Loucy (cell line): ENCODE data around the gene DHX29.

Experiments used
- H2AFZ ChIP-seq: fragments of 200-600 bp; sonication (generic); 2 replicates; pipeline ENCODE4 v1.6.0; 2016; ENCODE audit warnings: antibody characterized with exemption, mild to moderate bottlenecking, low read length, moderate library complexity
- H3F3A ChIP-seq: fragments of 200-600 bp; 2 replicates; pipeline ENCODE4 v1.6.0; 2016; ENCODE audit warnings: antibody characterized with exemption, low read depth, mild to moderate bottlenecking
- H3K27me3 ChIP-seq: fragments of 200-600 bp; sonication (generic); 2 replicates; pipeline ENCODE4 v1.6.1; 2014; ENCODE audit warnings: low read length, mild to moderate bottlenecking; ENCODE audit not compliant: insufficient read depth, poor library complexity, severe bottlenecking
- H3K36me3 ChIP-seq: fragments of 200-600 bp; sonication (generic); 2 replicates; pipeline ENCODE4 v1.6.1; 2016; ENCODE audit warnings: low read length; ENCODE audit not compliant: insufficient read depth
- H3K4me1 ChIP-seq: fragments of 200-600 bp; sonication (generic); 2 replicates; pipeline ENCODE4 v1.5.1; 2014; ENCODE audit warnings: low read length, mild to moderate bottlenecking; ENCODE audit not compliant: insufficient read depth, poor library complexity, severe bottlenecking
- H3K4me2 ChIP-seq: fragments of 200-600 bp; sonication (generic); 2 replicates; pipeline ENCODE4 v1.6.0; 2014; ENCODE audit warnings: antibody characterized with exemption, low read length, low read depth, mild to moderate bottlenecking; ENCODE audit not compliant: poor library complexity, severe bottlenecking
- H3K4me3 ChIP-seq: fragments of 200-600 bp; sonication (generic); 2 replicates; pipeline ENCODE4 v1.5.1; 2014; ENCODE audit warnings: low read length, mild to moderate bottlenecking, mixed read lengths; ENCODE audit not compliant: poor library complexity, severe bottlenecking
- H3K79me2 ChIP-seq: fragments of 200-600 bp; sonication (generic); 2 replicates; pipeline ENCODE4 v1.6.1; 2014; ENCODE audit warnings: low read length; ENCODE audit not compliant: insufficient read depth
- H3K9ac ChIP-seq: fragments of 200-600 bp; sonication (generic); 2 replicates; pipeline ENCODE4 v1.6.0; 2014; ENCODE audit warnings: mild to moderate bottlenecking, low read depth, low read length, moderate library complexity; ENCODE audit not compliant: poor library complexity, severe bottlenecking
- H3K9me2 ChIP-seq: fragments of 200-600 bp; sonication (generic); replicated peaks from 2 replicates; pipeline ENCODE4 v1.6.1; 2016; ENCODE audit warnings: low read depth, low read length, mixed read lengths
- H3K9me3 ChIP-seq: fragments of 200-600 bp; sonication (generic); 2 replicates; pipeline ENCODE4 v1.6.1; 2014; ENCODE audit warnings: mild to moderate bottlenecking, antibody characterized with exemption, low read length, low read depth; ENCODE audit not compliant: insufficient read depth
- H4K20me1 ChIP-seq: fragments of 200-600 bp; sonication (generic); 2 replicates; pipeline ENCODE4 v1.6.0; 2014; ENCODE audit warnings: antibody characterized with exemption, low read length, mild to moderate bottlenecking; ENCODE audit not compliant: insufficient read depth, poor library complexity, severe bottlenecking
- EZH2phosphoT487 ChIP-seq: fragments of 200-600 bp; IDR thresholded peaks from 2 replicates; pipeline ENCODE4 v1.6.1; 2018; ENCODE audit warnings: antibody characterized with exemption, mild to moderate bottlenecking, moderate library complexity, borderline replicate concordance
- TF ChIP-seq, protein P1 (sequence below): fragments of 200-600 bp; sonication (generic); conservative IDR thresholded peaks from 2 replicates; pipeline ENCODE4 v1.5.1; 2014; ENCODE audit warnings: mild to moderate bottlenecking, antibody characterized with exemption, low read length

DHX29 gene

DNA sequence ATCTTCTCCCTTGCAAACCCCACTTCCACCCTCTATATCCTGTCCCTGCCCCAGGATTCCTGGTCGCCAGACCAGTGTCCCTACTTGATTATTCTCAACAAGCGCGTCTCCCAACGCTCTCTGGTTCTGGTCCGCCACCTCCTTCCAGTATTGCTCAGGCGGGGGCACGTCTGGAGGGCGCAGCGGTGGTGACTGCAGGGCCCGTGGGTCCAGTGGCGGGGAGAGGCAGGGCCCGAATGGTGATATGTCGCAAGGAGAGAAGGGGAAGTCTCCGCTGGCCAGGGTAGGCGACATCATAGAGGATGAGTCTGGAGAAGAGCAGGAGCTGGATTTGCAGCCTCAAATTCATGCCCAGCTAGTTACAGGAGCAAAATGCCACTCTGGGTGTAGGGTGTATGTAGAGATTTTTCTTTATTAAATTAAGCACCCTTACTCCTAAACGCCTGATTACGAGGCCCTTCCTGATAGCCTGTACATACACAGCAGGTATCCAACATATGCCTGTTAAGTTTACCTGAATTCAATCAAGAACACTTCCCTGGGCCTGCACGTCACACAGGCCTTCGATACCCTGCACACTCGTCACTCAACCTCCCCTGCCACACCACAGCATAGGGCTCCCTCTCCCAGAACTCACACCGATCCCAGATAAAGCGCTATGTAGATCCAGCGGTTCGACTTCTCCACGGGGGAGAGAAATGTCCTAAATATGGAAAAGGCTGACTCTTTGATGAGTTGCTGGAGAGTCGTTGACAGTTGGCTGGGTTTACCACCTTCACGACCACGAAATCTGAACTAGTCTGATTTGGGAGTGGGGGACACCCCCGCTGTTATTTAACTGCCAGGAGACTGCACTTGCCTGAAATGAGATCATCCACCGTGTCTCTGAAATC lies 85.2 kb downstream of the DHX29 start:
- H3K27me3 ChIP-seq: no peaks in the 10 kb centered on the region

DNA sequence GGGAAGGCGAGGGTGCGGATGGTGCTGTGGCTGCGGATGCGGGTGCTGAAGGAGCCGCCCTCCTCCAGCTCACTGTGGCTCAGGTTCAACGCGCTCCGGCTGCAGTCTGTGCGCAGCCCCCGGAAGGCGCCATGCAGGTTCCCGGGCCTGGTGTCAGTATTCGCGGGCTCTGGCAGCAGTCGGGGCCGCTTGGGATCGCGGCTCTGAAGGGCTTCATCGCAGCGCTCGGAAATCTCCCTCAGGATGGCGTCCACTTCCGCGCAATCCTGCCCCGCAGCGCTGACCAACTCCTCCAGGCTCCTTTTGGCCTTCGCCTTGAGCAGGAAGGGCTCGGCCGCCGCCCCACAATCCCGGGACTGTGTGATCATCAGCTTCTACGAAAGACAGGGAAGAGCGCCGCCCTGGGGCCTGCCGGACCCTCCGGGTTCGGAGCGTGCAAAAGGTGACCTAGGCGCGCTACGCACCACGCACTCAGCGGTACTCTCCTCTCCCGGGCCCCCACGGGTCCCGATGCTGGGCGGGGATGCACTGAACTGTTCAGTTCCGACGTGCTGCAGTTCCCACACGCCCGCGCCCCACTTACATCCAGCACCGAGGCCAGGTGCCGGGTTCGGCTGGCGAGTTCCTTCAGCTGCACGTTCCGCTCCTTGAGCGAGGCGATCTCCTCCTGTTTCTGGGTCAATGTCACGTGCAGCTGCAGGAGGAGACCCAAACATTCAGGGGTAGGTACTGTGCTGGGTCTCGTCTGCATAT lies 86.9 kb downstream of the DHX29 start:
- Histone ChIP-seq H3K4me1 (no peaks in the 10 kb centered on the region), H3K9me2 (no peaks in the 10 kb centered on the region), H3K4me2 (no peak overlapping the region), H4K20me1 (no peaks in the 10 kb centered on the region), H3K4me3 (no peak overlapping the region), H2AFZ (no peak overlapping the region), H3K9ac (no peak overlapping the region), H3K27me3 (no peaks in the 10 kb centered on the region), H3F3A (no peaks in the 10 kb centered on the region), H3K9me3 (no peaks in the 10 kb centered on the region), H3K79me2 (no peaks in the 10 kb centered on the region), H3K36me3 (no peaks in the 10 kb centered on the region)
- TF ChIP-seq, protein P1, sequence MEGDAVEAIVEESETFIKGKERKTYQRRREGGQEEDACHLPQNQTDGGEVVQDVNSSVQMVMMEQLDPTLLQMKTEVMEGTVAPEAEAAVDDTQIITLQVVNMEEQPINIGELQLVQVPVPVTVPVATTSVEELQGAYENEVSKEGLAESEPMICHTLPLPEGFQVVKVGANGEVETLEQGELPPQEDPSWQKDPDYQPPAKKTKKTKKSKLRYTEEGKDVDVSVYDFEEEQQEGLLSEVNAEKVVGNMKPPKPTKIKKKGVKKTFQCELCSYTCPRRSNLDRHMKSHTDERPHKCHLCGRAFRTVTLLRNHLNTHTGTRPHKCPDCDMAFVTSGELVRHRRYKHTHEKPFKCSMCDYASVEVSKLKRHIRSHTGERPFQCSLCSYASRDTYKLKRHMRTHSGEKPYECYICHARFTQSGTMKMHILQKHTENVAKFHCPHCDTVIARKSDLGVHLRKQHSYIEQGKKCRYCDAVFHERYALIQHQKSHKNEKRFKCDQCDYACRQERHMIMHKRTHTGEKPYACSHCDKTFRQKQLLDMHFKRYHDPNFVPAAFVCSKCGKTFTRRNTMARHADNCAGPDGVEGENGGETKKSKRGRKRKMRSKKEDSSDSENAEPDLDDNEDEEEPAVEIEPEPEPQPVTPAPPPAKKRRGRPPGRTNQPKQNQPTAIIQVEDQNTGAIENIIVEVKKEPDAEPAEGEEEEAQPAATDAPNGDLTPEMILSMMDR: no peak
- no peak for TF ChIP-seq EZH2phosphoT487

More for the DNA sequence above, 85.2 kb downstream of the DHX29 start:
- Histone ChIP-seq H3F3A (no peaks in the 10 kb centered on the region), H3K4me2 (no peak overlapping the region), H3K9ac (no peak overlapping the region), H3K4me3 (no peak overlapping the region), H4K20me1 (no peaks in the 10 kb centered on the region), H3K36me3 (no peaks in the 10 kb centered on the region), H3K9me3 (no peaks in the 10 kb centered on the region), H3K4me1 (no peaks in the 10 kb centered on the region), H2AFZ (no peak overlapping the region), H3K79me2 (no peaks in the 10 kb centered on the region), H3K9me2 (no peaks in the 10 kb centered on the region)
- no peak for TF ChIP-seq EZH2phosphoT487
- TF ChIP-seq, protein P1: no peak

DNA sequence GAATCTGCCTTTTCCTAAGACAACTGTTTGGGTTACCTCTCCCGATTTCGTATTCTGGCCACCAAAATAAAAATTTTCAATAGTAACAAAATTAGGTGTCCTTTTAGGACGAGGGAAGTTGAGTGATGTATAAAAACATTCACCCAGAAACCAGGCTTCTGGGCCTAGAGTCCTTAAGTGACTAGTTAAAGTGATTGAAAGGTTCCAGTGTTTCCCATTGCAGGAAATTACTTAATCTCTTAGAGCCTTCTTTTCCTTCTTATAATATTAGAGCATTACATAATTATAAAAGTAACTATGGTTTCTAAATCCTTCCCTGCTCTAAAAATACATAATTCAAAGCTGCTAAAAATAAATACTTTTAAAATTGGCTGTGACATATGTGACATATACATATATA lies 87.7 kb downstream of the DHX29 start:
- Histone ChIP-seq H3F3A (no peaks in the 10 kb centered on the region), H3K9ac (no peak overlapping the region), H4K20me1 (no peaks in the 10 kb centered on the region), H2AFZ (no peak overlapping the region), H3K27me3 (no peaks in the 10 kb centered on the region), H3K79me2 (no peaks in the 10 kb centered on the region), H3K4me3 (no peak overlapping the region), H3K9me2 (no peaks in the 10 kb centered on the region), H3K4me1 (no peaks in the 10 kb centered on the region), H3K9me3 (no peaks in the 10 kb centered on the region), H3K36me3 (no peaks in the 10 kb centered on the region), H3K4me2 (no peak overlapping the region)
- no peak for TF ChIP-seq EZH2phosphoT487
